GM12865 (cell line): ENCODE measurements around the gene DNAH2.

Experiments
- DNase-seq: peaks from one replicate; pipeline ENCODE4 v3.0.0; 2010; ENCODE audit warnings: low read depth
- H3K4me3 ChIP-seq: 2 replicates; pipeline ENCODE4 v1.5.1; 2011; ENCODE audit warnings: mild to moderate bottlenecking, low read depth, low read length, control low read depth
- CTCF ChIP-seq: IDR thresholded peaks from 2 replicates; pipeline ENCODE4 v1.5.1; 2011; ENCODE audit warnings: low read length, control low read depth, low read depth, inconsistent platforms; ENCODE audit not compliant: insufficient read depth; ENCODE audit errors: missing control alignments

The DNAH2 gene

GRCh38 chr17:7714721-7715594, 2.6 kb upstream of the DNAH2 start:
- no peak for TF ChIP-seq CTCF
- H3K4me3 ChIP-seq, result no peak overlapping the region
- DNase-seq, result no peak

GRCh38 chr17:7715936-7716886, 1.3 kb upstream of the DNAH2 start:
- no peak for TF ChIP-seq CTCF
- no peak for DNase-seq
- H3K4me3 ChIP-seq, result no peak overlapping the region; the same call in 1 of the 2 replicates

GRCh38 chr17:7717756-7718350, 309 bp downstream of the DNAH2 start:
- no peak for TF ChIP-seq CTCF
- no peak overlapping the region; the same call in 1 of the 2 replicates for H3K4me3 ChIP-seq
- DNase-seq, result no peak

- no peak for TF ChIP-seq CTCF
- no peak for DNase-seq
- H3K4me3 ChIP-seq, result no peak overlapping the region
Observed at GRCh38 chr17:7719661-7720060, 2.1 kb downstream of the DNAH2 start.

- DNase-seq, result no peak
- TF ChIP-seq CTCF, result no peak
- H3K4me3 ChIP-seq, result no peak overlapping the region
Observed at GRCh38 chr17:7720125-7720524, 2.6 kb downstream of the DNAH2 start.

GRCh38 chr17:7721612-7722011, 4.1 kb downstream of the DNAH2 start:
- no peak overlapping the region for H3K4me3 ChIP-seq

More at GRCh38 chr17:7721612-7722011, 4.1 kb downstream of the DNAH2 start:
- no peak for TF ChIP-seq CTCF
- no peak for DNase-seq
